HEK293T (cell line): ENCODE measurements around the gene GRIK2.

Experiments used
- ARNT ChIP-seq: fragments of 450-650 bp; IDR thresholded peaks from 2 replicates; pipeline ENCODE4 v1.6.1; 2017; ENCODE audit warnings: mild to moderate bottlenecking
- SP1 ChIP-seq: fragments of 450-650 bp; IDR thresholded peaks from 2 replicates; pipeline ENCODE4 v1.6.1; 2017
- SUZ12 ChIP-seq: fragments of 450-650 bp; IDR thresholded peaks from 2 replicates; pipeline ENCODE4 v1.6.1; 2016; ENCODE audit warnings: mild to moderate bottlenecking

DNA sequence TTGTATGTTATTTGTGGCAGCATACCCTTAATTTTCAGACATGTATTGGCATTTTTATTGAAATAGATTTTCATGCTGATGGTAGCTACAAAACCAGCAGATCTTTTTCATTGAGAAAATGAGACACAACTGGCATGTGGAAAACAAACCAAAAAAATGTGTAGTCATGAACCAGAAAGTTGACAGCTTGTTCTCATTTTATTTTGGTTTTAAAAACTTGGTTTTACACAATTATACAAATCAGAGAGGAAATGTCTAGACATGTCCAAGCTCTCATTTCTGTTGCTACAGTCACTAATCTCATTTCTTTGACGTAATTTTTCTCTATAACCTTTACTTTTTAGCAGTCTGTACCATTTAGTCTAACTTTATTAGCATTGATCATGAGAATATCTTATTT, 85.4 kb downstream of the GRIK2 start:
- no peak for TF ChIP-seq ARNT
- no peak for TF ChIP-seq SP1
- TF ChIP-seq SUZ12 = no peak
